HepG2 (cell line): ENCODE data around the gene CDC26. TPM values are rescaled to one million over a fixed set of nuclear protein-coding genes. Genes with fewer than 3 reads are reported as not detected.
A peak's percentile ranks its signal among the peaks of the same experiment; 100 is the strongest.

ENCODE experiments used
- CCAR2 ChIP-seq: fragments of 200-400 bp; formaldehyde crosslinking; optimal IDR thresholded peaks from 2 replicates; pipeline ENCODE3; 2018; ENCODE audit warnings: low read depth, mild to moderate bottlenecking, low read length, moderate library complexity
- FOSL2 ChIP-seq: sonication (generic); formaldehyde crosslinking; IDR thresholded peaks from 2 replicates; pipeline ENCODE4 v1.4.0; 2020; ENCODE audit warnings: missing genetic modification reagents
- GABPA ChIP-seq, 2 experiments: IDR thresholded peaks; 2 replicates each; pipeline ENCODE4 v1.6.1; 2011 to 2016; ENCODE audit warnings: low read depth in 2 of 2, low read length in 1 of 2, missing biosample characterization in 1 of 2, missing genetic modification characterization in 1 of 2
- HDAC1 ChIP-seq: sonication (generic); formaldehyde crosslinking; IDR thresholded peaks from 2 replicates; pipeline ENCODE4 v1.5.1; 2020; ENCODE audit warnings: mild to moderate bottlenecking, missing genetic modification reagents
- HNRNPL ChIP-seq: fragments of 200-400 bp; formaldehyde crosslinking; IDR thresholded peaks from 2 replicates; pipeline ENCODE4 v1.6.1; 2017; ENCODE audit warnings: mild to moderate bottlenecking, low read depth, low read length
- JARID2 ChIP-seq: sonication (generic); formaldehyde crosslinking; IDR thresholded peaks from 2 replicates; pipeline ENCODE4 v1.8.1; 2023; ENCODE audit warnings: missing genetic modification reagents, inconsistent platforms; ENCODE audit not compliant: insufficient replicate concordance
- KLF12 ChIP-seq: sonication (generic); formaldehyde crosslinking; IDR thresholded peaks from 2 replicates; pipeline ENCODE4 v1.4.0; 2020; ENCODE audit warnings: missing genetic modification reagents, borderline replicate concordance
- NR2F1 ChIP-seq, 2 experiments: fragments of 450-650 bp in 1 of 2; formaldehyde crosslinking in 1 of 2; IDR thresholded peaks; 2 replicates each; pipeline versions ENCODE4 v1.5.0 to v1.6.1; 2016 to 2020; ENCODE audit warnings: mild to moderate bottlenecking in 1 of 2, missing compliant biosample characterization in 1 of 2, missing genetic modification reagents in 1 of 2, moderate library complexity in 1 of 2
- REPIN1 ChIP-seq: sonication (generic); formaldehyde crosslinking; IDR thresholded peaks from 2 replicates; pipeline ENCODE4 v1.8.0; 2022; ENCODE audit warnings: missing genetic modification reagents, low read depth, mild to moderate bottlenecking, borderline replicate concordance
- RFX5 ChIP-seq: IDR thresholded peaks from 2 replicates; pipeline ENCODE4 v1.6.1; 2011; ENCODE audit warnings: low read depth, low read length, improper control_type of control experiment
- SALL2 ChIP-seq: sonication (generic); formaldehyde crosslinking; IDR thresholded peaks from 2 replicates; pipeline ENCODE4 v1.8.1; 2023; ENCODE audit warnings: mild to moderate bottlenecking, missing genetic modification reagents, inconsistent platforms
- TEAD2 ChIP-seq: sonication (generic); formaldehyde crosslinking; IDR thresholded peaks from 2 replicates; pipeline ENCODE4 v1.9.0; 2021; ENCODE audit warnings: missing genetic modification reagents
- TGIF2 ChIP-seq: IDR thresholded peaks from 2 replicates; pipeline ENCODE4 v1.6.1; 2016; ENCODE audit warnings: control low read depth, missing compliant biosample characterization
- ZBTB38 ChIP-seq: sonication (generic); formaldehyde crosslinking; IDR thresholded peaks from 2 replicates; pipeline ENCODE4 v1.5.1; 2020; ENCODE audit warnings: mild to moderate bottlenecking, missing genetic modification reagents
- ZNF256 ChIP-seq: sonication (generic); formaldehyde crosslinking; conservative IDR thresholded peaks from 2 replicates; pipeline ENCODE4 v1.4.0; 2020; ENCODE audit warnings: missing genetic modification reagents
- ZNF343 ChIP-seq: sonication (generic); formaldehyde crosslinking; IDR thresholded peaks from 2 replicates; pipeline ENCODE4 v1.4.0; 2020; ENCODE audit warnings: mild to moderate bottlenecking, missing genetic modification reagents
- ZNF350 ChIP-seq: sonication (generic); formaldehyde crosslinking; IDR thresholded peaks from 2 replicates; pipeline ENCODE4 v1.4.0; 2020; ENCODE audit warnings: mild to moderate bottlenecking, low read depth, missing genetic modification reagents, borderline replicate concordance
- ZNF629 ChIP-seq: sonication (generic); formaldehyde crosslinking; conservative IDR thresholded peaks from 2 replicates; pipeline ENCODE4 v1.5.0; 2020; ENCODE audit warnings: missing genetic modification reagents
- ZNF776 ChIP-seq: sonication (generic); formaldehyde crosslinking; IDR thresholded peaks from 2 replicates; pipeline ENCODE4 v1.4.0; 2020; ENCODE audit warnings: mild to moderate bottlenecking, missing genetic modification reagents
- polyA plus RNA-seq, 8 experiments: library from polyadenylated mRNA; depleted of rRNA in 3 of 8; stranded (reverse) in 7 of 8; unstranded in 1 of 8; fragments of >200 nt; fragmentation: Illumina TruSeq in 4 of 8; extraction: Trizol in 4 of 8; gene quantifications; 2 replicates each; pipeline versions ENCODE4 v1.2.1 to v1.2.3, GENCODE V29; 2011 to 2016; ENCODE audit warnings: low read depth in 4 of 8, missing spikeins in 1 of 8, mixed read lengths in 1 of 8; ENCODE audit not compliant: insufficient read depth in 1 of 8
- total RNA-seq, 5 experiments: library from RNA; depleted of rRNA; stranded (reverse); fragments of >200 nt; fragmentation: Illumina TruSeq; extraction: Trizol; gene quantifications; 2 replicates each; pipeline ENCODE4 v1.2.3, GENCODE V29; 2016; ENCODE audit warnings: low read depth in 1 of 5
- TF ChIP-seq, protein P1 (sequence below): sonication (generic); formaldehyde crosslinking; IDR thresholded peaks from 2 replicates; pipeline ENCODE4 v1.5.1; 2020; ENCODE audit warnings: missing genetic modification reagents, mild to moderate bottlenecking, borderline replicate concordance
- TF ChIP-seq, protein P2 (sequence below): sonication (generic); formaldehyde crosslinking; IDR thresholded peaks from 2 replicates; pipeline ENCODE4 v1.4.0; 2020; ENCODE audit warnings: low read depth, mild to moderate bottlenecking, missing genetic modification reagents
- TF ChIP-seq, protein P3 (sequence below): sonication (generic); formaldehyde crosslinking; IDR thresholded peaks from 2 replicates; pipeline ENCODE4 v1.8.0; 2022; ENCODE audit warnings: low read depth, missing genetic modification reagents
- TF ChIP-seq, protein P4 (sequence below): sonication (generic); formaldehyde crosslinking; IDR thresholded peaks from 2 replicates; pipeline ENCODE4 v1.8.0; 2023; ENCODE audit warnings: mild to moderate bottlenecking, missing genetic modification reagents
- TF ChIP-seq, protein P5 (sequence below): sonication (generic); formaldehyde crosslinking; IDR thresholded peaks from 2 replicates; pipeline ENCODE4 v1.5.0; 2020; ENCODE audit warnings: mild to moderate bottlenecking, missing genetic modification reagents, moderate library complexity

Gene CDC26
- total and polyA plus RNA-seq, 2 of the 13 experiments (the other 11 are each of a cell fraction or from before 2014, with no cell fraction given), result 26.6 to 57.9 TPM

DNA sequence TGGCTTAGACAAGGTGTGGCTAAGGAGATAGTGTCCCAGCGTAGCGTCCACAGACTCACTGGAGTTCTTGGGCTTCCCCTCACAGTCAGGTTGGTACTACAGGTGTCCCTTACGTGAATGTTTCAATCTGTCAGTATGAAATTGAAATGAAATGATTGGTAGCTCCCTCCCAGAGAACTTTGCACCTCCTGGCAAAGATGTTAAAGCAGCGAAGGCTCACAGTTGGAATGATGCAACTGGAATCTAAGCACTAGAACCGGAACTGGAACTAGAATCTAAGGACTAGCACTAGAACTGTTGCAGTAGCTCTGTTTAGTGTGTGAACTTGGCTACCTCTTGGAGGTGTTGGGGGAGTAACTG lies 52.9 kb downstream of the CDC26 start (continued):
- no peak for TF ChIP-seq ZNF629 (CRISPR knock-in tag)
- no peak for TF ChIP-seq KLF12
- TF ChIP-seq CCAR2, result no peak
- TF ChIP-seq, protein P1, sequence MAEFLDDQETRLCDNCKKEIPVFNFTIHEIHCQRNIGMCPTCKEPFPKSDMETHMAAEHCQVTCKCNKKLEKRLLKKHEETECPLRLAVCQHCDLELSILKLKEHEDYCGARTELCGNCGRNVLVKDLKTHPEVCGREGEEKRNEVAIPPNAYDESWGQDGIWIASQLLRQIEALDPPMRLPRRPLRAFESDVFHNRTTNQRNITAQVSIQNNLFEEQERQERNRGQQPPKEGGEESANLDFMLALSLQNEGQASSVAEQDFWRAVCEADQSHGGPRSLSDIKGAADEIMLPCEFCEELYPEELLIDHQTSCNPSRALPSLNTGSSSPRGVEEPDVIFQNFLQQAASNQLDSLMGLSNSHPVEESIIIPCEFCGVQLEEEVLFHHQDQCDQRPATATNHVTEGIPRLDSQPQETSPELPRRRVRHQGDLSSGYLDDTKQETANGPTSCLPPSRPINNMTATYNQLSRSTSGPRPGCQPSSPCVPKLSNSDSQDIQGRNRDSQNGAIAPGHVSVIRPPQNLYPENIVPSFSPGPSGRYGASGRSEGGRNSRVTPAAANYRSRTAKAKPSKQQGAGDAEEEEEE (CRISPR knock-in tag), result no peak
- TF ChIP-seq TEAD2 (CRISPR knock-in tag), result no peak
- TF ChIP-seq ZNF350, result no peak
- TF ChIP-seq, protein P2, sequence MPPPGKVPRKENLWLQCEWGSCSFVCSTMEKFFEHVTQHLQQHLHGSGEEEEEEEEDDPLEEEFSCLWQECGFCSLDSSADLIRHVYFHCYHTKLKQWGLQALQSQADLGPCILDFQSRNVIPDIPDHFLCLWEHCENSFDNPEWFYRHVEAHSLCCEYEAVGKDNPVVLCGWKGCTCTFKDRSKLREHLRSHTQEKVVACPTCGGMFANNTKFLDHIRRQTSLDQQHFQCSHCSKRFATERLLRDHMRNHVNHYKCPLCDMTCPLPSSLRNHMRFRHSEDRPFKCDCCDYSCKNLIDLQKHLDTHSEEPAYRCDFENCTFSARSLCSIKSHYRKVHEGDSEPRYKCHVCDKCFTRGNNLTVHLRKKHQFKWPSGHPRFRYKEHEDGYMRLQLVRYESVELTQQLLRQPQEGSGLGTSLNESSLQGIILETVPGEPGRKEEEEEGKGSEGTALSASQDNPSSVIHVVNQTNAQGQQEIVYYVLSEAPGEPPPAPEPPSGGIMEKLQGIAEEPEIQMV (CRISPR knock-in tag), result no peak
- TF ChIP-seq ZNF256, result no peak
- TF ChIP-seq HNRNPL, result no peak
- TF ChIP-seq, protein P3, sequence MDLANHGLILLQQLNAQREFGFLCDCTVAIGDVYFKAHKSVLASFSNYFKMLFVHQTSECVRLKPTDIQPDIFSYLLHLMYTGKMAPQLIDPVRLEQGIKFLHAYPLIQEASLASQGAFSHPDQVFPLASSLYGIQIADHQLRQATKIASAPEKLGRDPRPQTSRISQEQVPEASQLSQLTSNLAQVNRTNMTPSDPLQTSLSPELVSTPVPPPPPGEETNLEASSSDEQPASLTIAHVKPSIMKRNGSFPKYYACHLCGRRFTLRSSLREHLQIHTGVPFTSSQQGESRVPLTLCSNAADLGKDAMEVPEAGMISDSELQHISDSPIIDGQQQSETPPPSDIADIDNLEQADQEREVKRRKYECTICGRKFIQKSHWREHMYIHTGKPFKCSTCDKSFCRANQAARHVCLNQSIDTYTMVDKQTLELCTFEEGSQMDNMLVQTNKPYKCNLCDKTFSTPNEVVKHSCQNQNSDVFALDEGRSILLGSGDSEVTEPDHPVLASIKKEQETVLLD (CRISPR knock-in tag), result no peak
- TF ChIP-seq, protein P4, sequence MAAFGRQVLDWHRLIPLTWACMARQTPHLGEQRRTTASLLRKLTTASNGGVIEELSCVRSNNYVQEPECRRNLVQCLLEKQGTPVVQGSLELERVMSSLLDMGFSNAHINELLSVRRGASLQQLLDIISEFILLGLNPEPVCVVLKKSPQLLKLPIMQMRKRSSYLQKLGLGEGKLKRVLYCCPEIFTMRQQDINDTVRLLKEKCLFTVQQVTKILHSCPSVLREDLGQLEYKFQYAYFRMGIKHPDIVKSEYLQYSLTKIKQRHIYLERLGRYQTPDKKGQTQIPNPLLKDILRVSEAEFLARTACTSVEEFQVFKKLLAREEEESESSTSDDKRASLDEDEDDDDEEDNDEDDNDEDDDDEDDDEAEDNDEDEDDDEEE (CRISPR knock-in tag), result no peak
- TF ChIP-seq TGIF2 (CRISPR knock-in tag), result 0 out of 2 replicates have a peak, but pooled peaks have one; percentile 18
- TF ChIP-seq NR2F1 (CRISPR knock-in tag; IDR thresholded peaks at IDR 0.05), result no peak
- TF ChIP-seq ZBTB38 (CRISPR knock-in tag), result no peak
- TF ChIP-seq, protein P5, sequence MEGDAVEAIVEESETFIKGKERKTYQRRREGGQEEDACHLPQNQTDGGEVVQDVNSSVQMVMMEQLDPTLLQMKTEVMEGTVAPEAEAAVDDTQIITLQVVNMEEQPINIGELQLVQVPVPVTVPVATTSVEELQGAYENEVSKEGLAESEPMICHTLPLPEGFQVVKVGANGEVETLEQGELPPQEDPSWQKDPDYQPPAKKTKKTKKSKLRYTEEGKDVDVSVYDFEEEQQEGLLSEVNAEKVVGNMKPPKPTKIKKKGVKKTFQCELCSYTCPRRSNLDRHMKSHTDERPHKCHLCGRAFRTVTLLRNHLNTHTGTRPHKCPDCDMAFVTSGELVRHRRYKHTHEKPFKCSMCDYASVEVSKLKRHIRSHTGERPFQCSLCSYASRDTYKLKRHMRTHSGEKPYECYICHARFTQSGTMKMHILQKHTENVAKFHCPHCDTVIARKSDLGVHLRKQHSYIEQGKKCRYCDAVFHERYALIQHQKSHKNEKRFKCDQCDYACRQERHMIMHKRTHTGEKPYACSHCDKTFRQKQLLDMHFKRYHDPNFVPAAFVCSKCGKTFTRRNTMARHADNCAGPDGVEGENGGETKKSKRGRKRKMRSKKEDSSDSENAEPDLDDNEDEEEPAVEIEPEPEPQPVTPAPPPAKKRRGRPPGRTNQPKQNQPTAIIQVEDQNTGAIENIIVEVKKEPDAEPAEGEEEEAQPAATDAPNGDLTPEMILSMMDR, result no peak
- TF ChIP-seq ZNF776 (CRISPR knock-in tag), result no peak
- TF ChIP-seq ZNF343 (CRISPR knock-in tag), result no peak
- TF ChIP-seq REPIN1 (CRISPR knock-in tag), result no peak
- TF ChIP-seq SALL2, result no peak
- no peak for TF ChIP-seq GABPA (IDR thresholded peaks at IDR 0.05; ENCODE audit: low read depth, low read length)
- TF ChIP-seq GABPA (CRISPR knock-in tag; IDR thresholded peaks at IDR 0.05; ENCODE audit: low read depth), result peak; percentile 68; the same call in 1 of the 2 replicates
- TF ChIP-seq RFX5, result no peak
- peak; percentile 44; the same call in 1 of the 2 replicates for TF ChIP-seq FOSL2 (CRISPR knock-in tag)
- TF ChIP-seq JARID2 (CRISPR knock-in tag), result no peak
- no peak for TF ChIP-seq HDAC1
